ENCODE data around the gene FAM117A.
A peak's percentile ranks its signal among the peaks of the same experiment; 100 is the strongest.
"Not testable (repeated sequence)": the region's sequence is repeated elsewhere in the genome, so short reads cannot be mapped to it uniquely, and the experiment has no call there.

The FAM117A gene

DNA sequence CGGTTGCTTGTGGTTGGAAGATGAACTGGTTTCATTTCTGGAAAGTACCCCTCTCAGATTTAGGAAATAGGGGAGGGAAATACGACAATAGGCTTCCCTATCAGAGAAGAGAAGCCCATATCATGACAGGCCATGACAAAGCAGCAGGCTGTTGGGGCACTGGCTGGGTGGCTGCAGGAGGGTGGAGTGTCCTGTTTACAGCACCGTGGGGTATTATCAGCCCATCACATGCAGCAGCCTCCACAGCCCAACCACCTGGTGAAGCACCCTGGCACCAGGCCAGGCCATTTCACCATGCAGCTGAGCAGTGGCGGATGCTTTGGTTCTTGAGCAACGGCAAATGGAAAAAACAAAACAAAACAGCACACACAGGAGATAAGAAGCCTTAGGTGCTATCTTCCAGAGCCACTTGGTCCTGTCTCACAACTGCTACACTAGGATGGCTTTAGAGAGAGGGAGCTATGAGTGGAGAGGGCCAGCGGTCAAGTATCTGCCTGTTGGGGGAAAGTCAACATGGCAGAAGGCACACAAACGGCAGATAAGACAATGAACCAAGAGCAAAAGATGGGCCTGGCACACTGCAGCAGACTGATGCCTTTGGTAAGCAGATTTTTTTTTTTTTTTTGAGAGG, 24.2 kb downstream of the FAM117A start:
- DNase-seq (ENCODE audit: low read depth): peak; percentile 74

DNA sequence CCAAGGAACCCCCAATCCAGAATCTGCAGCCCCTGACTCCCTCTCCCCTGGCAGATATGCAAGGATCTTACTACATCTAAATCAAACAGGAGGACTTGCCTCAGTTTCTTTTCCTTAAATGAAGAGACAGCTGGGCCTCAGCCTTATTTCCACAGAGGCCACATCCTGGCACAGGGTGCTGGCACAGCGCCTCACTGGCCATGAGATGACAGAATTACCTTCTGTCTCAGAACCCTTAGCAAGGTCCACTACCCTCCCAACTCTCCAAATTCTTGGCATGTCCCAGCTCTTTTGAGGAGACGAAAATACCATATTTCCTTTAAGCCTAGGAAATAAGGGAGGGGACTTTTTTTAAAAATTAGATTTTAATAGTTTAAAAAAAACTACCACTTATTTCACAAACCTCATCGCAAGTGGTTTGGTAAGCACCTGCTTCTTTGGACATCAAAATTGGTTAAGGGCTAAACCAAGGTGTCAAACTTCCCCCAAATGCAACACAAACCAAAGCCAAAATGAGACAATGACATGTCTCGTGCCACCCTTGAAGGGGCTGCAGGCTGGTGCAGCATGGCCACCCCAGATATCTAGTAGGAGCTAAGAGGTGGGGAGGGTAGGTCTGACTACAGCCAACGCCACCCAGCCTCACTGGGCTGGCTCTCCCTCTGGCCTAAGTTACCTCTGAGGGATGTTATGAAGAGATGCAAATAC, 25.3 kb downstream of the FAM117A start:
- no peak for DNase-seq (ENCODE audit: low read depth)

DNA sequence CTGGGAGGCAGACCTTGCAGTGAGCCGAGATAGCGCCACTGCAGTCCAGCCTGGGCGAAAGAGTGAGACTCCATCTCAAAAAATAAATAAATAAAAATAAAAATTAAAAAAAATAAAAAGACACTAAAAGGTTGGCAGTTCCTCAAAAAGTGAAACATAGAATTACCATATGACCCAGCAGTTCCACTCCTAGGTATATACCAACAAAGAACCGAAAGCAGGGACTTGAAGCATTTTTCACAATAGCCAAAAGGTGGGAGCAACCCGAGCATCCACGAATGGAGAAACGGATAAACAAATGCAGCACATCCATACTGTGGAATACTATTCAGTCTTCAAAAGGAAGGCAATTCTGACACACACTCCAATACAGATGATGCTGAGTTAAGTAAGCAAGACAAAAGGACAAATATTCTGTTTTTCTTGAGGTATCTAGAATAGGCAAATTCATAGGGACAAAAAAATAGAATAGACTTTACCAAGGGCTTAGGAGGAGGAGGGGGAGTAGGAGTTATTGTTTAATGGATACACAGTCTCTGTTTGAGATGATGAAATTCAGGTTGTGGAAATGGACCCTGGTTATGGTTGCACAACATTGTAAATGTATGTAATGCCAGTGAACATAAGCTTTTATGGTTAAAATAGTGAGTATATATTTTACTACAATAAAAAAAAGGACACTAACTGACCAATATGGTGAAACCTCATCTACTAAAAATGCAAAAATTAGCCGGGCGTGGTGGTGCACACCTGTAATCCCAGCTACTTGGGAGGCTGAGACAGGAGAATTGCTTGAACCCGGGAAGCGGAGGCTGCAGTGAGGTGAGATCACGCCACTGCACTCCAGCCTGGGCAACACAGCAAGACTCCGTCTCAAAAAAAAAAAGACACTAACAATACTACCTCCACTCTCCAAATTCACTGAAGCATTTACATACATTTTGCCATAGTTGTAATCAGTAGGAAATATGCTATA, 29.1 kb downstream of the FAM117A start:
- no peak for DNase-seq (ENCODE audit: low read depth)

DNA sequence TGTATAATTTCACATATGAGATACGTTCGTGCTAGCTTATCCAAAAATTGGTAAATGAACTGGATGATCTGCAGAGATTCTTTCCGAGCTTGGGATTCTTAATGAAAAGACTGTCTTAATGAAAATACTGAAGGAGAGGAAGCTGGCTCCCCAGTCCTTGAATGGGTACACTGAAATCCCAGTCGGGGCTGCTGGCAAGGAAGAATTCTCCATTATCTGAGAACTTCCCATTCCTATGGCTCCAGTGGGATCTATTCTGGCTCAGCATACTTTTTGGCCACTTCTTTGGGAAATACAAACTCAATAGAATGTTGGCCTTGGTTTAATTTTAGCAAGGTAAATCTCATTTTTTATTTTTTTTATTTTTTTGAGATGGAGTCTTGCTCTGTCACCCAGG, 32.5 kb downstream of the FAM117A start:
- DNase-seq (ENCODE audit: low read depth): no peak

DNA sequence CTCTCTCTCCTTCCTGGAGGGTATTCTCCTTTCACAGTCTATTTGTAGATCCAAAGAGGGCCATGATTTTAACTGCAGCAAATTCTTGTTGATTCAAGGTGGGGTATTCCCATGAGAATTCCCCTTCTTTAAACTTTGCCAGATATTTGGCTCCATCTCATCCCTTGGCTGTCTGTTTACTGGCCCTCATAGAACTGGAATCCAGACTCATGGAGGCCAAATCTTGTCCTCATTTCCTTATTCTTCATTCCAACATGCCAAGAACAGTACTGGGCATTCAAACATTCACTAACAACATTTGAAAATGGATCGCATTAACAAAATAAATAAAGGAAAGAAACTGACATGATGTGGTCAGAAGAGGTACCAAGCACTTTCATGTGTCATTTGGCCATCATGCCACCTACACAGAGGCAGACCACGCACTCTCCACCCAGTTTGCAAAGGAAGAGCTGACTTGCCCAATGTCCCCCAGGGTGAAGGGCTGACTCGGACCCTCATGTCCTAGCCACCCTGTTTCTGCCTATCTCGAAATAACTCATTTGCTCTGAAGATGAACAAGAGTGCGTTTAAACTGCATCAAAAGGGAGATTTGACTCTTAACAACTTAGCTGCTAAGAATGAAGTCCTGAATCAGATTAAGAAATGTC, 33.0 kb downstream of the FAM117A start:
- no peak for DNase-seq (ENCODE audit: low read depth)

DNA sequence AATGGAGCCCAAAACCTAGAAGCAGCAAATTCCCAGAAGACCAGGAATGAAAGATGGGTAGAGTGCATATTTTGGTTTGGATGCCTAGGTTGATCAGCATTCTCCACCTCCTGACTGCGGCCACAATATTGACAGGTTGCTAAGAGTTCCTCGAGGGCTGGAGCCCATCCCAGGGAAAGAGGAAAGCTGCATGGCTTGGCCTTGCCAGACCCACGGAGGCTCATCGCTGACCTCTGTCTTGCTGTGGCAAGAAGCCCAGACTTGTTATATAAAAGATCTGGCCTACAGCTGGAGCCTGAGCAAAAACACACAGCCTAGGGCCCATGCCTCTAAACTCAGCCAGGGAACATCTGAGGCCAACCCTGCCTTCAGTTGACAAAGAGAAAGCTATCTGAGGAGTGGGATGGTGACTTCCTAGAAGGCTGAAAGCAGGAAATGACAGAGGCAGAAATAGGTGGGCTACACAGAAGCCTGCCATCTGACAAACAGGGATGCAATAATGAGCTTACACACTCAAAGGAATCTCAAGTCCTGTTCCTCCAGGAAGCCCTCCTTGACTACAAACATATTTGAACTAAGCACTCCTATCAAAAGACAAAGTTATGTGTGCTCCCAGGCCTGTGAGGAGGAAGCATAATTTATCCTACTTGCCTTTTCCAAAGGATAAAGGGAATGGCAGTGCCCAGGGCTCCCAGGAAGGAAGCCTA, 33.7 kb downstream of the FAM117A start:
- DNase-seq (ENCODE audit: low read depth): no peak

DNA sequence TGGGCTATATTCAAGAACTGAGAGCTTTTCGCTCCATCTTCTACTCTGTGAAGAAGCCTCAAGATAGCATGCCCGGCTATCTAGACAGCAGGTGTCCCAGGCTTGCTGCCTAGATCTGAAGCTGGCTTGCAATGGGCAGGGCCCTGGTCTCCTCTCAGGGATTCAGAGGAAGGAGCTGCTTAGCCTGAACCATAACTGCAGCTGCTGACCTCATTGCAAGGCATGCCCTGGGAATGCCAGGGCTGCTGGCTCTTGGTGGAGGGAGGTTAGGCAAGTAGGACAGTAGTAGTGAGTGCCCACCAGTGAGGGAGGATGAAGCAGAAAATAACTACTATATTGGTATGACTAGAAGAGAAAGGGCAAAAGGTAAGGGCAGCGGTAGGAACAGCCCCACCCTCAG, 34.9 kb downstream of the FAM117A start:
- no peak for DNase-seq (ENCODE audit: low read depth)

DNA sequence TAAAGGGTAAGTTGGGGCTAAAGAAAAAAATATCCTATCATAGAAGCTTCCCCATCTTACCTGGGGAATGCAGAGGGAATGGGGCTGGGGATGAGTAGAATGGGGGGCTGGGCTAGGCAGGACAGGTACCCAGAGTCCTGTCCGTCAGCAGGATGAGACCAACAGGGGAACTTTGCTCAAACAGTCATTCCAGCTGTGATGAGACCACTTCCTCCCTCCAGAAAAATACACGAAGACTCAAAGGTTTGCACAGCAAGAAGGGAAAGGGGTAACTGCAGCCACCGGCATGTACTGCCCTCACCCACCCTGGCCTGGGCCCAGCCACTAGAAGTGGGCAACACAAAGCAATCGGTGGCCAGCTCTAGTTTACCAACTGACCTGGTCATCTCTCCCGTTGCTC, 35.5 kb downstream of the FAM117A start:
- no peak for DNase-seq (ENCODE audit: low read depth)

DNA sequence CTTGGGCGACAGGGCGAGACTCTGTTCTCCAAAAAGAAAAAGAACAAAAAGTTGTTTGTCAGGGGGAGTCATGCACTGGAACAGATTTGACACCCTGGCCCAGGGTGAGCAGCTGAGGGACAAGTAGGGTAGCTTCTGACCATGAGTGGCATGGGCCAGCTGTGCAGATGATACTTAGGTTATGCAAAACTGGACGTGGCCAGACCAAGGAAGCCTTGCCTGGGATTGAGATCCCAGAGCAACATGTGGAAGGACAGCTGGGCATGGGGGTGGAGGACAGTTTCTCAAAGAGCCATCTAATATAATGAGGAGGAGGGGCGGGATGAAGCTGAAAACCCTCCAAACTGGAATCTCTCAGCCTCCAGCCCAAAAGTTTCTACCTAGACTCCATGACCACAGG, 36.6 kb downstream of the FAM117A start:
- DNase-seq (ENCODE audit: low read depth): no peak

DNA sequence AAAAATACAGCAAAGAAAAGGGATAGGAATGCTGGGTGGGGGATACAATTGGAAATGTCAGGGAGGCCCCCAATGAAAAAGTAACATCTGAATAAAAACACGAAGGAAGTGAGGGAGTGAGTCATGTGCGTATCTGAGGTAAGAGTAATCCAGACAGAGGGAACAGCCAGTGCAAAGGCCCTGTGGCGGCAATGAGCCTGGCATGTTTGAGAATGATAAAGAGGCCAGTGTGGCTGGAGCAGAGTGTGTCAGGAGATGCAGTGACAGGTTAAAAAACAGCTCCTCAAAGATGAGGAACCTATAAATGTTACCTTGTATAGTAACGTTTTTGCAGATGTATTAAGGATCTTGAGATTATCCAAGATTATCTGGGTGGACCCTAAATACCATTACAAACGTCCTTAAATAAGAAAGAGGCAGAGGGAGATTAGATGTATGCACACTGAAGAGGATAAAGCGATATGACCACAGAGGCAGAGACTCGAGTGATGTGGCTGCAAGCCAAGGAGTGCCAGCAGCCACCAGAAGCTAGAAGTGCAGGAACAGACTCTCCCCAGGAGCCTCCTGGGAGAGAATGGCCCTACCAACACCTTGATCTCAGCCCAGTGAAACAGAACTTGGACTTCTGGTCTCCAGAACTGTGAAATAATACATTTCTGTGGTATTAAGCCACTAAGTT, 38.3 kb downstream of the FAM117A start:
- no peak for DNase-seq (ENCODE audit: low read depth)

DNA sequence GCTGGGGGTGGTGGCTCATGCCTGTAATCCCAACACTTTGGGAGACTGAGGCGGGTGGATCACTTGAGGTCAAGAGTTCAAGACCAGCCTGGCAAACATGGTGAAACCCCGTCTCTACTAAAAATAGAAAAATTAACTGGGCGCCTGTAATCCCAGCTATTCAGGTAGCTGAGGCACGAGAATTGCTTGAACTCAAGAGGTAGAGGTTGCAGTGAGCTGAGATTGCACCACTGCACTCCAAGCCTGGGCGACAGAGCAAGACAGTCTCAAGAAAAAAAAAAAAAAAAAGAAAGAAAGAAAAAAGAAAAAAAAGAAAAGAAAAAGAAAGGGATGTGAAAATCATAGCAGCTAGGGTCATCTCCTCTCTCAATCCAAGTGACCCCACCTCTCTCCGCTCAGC, 39.4 kb downstream of the FAM117A start:
- not testable (repeated sequence) for DNase-seq (ENCODE audit: low read depth)

DNA sequence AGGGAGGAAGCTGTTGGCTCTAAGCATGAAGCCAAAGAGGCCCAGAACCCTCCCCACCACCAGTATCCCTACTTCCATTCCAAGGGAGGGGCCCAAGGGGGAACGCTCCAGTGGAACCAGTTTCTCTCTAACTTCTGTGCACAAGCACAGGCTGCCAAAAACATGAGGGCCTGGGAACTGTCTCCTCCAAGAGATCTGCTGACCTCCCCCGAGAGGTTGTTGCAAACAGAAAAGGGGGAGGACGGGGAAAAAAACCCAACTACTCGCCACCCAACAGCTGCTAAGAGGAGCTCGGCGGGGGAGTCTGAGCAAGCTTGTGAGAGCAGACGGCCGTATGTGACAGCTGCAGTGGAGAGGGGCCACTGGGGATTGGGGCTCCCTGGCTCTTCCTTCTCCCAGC, 40.5 kb downstream of the FAM117A start:
- no peak for DNase-seq (ENCODE audit: low read depth)

DNA sequence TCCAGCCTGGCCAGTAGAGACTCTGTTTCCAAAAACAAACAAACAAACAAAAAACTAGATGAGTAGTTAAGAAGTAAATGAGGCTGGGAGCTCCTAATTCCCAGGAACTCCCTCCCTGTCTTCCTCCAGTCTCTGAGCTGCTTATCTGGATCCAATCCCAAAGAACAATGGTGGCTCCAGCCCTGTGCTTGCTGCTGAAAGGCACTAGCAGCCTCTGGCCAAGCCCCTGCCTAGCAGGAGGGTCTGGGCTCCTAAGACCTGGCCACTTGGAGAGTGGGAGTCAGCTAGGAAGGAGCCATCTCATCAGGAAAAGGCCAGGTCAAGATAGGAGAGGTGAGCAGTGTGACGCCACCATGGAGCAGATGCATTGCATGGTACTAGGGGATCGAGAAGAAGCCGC, 41.9 kb downstream of the FAM117A start:
- no peak for DNase-seq (ENCODE audit: low read depth)

DNA sequence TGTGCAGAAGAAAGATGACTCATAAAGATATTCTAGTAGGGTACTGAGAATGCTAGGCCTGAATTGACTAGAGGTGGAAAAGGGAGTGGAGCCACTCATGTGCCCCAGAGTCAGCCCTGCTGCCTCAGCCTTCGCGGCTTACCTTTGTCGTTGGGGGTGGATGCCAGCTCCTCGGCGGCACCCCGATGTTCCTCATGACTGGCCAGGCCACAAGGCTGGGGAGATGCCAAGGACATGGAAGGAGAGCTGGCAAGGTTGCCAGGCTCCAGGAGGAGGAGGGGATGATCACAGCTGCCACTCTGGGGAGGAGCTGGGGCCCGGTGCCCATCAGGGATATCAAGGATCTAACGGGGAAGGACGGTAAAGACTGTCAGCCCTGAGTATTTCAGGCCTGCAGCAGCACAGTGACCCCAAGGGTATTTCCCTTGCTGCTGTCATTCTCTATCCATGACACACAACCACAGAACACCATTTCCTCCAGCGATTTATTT, 46.5 kb downstream of the FAM117A start:
- no peak for DNase-seq (ENCODE audit: low read depth)

DNA sequence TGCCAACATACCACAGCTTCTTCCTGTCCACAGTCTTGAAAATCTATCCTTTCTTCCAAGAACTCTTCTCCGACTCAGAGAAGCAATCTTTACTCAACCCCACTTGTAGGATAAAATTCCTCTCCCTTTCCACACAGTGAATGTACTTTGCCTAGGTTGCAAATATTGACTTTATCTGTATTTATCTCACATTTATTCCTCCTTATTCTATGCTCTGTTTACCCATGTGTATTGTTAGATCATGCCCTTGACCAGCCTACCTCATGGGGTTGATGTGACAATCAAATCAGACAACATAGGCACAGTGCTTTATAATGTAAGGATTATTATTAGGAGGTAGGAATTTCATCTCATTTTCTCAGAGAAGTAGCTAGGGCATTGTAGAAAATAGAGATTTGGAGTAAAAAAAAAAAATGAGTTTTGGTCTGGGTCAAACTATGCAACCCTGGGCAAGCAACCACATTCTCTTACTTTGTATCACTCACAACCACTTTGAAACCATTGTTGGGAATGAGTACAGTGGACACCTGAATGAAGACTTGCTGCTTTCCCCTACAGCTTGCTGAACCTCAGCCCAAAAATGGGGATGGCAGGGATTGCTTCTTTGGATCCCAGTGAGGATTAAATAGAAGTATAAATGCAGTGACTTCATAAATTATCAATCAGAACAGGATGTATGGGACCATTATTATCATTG, 47.1 kb downstream of the FAM117A start:
- no peak for DNase-seq (ENCODE audit: low read depth)

DNA sequence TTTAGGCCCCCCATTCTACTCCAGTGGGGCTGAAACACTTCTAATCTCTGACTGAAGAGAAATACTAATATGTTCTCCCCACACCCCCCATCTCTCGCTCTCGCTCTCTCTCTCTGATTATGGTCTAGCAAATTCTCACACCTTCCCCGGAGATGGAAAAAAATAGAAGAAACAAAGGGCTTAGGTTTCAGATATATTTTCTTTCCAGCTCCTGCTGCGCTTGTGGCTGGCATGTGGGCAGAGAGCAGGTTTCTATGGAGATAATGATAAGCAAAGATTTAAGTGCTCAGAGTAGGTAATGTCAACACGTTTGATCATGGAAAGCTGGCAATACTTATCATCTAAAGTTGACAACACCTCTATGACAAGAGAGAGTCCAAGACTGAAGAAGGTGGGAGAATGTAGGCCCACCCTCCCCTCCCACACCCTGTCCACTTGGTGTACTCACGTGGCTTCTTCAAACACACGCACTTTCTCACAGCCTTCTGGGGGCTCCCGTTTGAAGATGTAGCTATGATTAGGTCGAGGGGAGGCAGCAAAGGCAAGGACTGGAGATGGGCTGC, 48.1 kb downstream of the FAM117A start:
- no peak for DNase-seq (ENCODE audit: low read depth)

DNA sequence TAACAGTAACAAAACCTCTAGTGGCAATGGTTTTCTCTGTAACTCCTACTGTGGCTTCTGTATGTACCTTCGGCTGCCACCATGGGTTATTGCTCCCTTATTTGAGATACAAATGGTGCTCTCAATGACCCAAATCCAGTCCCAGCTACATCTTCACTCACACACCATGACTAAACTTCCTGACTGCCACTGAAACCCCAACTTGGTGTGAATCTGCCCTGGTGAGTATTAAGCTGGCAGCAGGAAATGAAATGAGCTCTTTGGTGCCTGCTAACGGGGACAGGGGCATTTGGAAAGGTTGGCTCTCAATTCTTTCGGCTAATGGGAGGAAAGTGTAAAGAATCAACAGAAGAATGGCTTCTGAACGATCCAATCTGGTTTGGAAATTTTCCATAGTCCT, 48.7 kb downstream of the FAM117A start:
- no peak for DNase-seq (ENCODE audit: low read depth)

DNA sequence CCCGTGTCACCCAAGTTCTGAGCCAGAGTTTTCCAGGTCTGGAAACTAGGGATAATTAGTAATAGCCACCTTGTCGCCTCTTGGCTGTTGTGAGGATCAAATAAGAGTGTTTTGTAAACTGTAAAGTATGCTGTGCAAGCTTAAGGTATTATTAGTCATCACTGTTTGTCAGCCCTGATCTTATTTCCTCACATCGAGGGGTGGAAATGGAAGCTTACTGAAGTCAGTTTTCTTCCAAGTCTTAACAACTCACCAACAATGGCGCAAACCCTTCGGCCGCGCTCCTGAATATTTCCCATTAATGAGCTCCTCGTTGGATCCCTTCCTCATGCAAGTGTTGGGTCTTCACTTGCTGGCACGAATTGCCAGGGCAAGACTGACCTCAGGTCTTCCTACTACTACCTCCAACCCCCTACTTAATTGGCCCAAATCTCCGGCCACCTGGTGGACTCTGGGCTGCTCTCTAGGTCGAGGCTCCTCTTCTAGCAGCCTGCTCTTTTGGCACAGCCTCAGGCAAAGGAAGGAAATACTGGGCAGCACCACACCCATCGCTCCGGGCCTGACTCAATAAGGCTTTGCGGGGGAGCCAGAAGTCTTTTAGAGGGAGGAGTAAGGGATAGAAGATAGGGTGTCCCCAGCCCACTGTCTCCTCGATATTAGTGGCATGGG, 55.3 kb downstream of the FAM117A start:
- no peak for DNase-seq (ENCODE audit: low read depth)

All from activated T-cell treated with anti-CD3 and anti-CD28 coated beads for 24 hours (primary cell).